Stomach (tissue), 9 donors: Measurements from ENCODE around the gene CCSER1. TPM values are rescaled to one million over a fixed set of nuclear protein-coding genes. Genes with fewer than 3 reads are reported as not detected.

ENCODE experiments used
- DNase-seq, 2 donors: peaks; one replicate each; pipeline versions ENCODE4 v3.0.0 to v3.0.0-alpha.2; 2013 to 2019
- H3K27ac ChIP-seq, 5 donors: fragments of 200-600 bp in 4 of 5; sonication (generic) in 4 of 5; one replicate each; pipeline ENCODE4 v1.5.1; 2013 to 2019; ENCODE audit warnings: mild to moderate bottlenecking in 1 of 5, moderate library complexity in 1 of 5
- H3K27me3 ChIP-seq, 3 donors: fragments of 200-600 bp; sonication (generic); one replicate each; pipeline ENCODE4 v1.5.1; 2017 to 2019; ENCODE audit warnings: mixed run types in 1 of 3
- H3K36me3 ChIP-seq, 4 donors: fragments of 200-600 bp; sonication (generic); 1 replicate in 3 of 4; 2 replicates in 1 of 4; pipeline ENCODE4 v1.5.1; 2016 to 2019
- H3K4me1 ChIP-seq, 4 donors: fragments of 200-600 bp; sonication (generic); one replicate each; pipeline ENCODE4 v1.5.1; 2016 to 2019
- H3K4me3 ChIP-seq, 4 donors: fragments of 200-600 bp; sonication (generic) in 3 of 4; one replicate each; pipeline ENCODE4 v1.5.1; 2016 to 2019; ENCODE audit warnings: mild to moderate bottlenecking in 1 of 4
- H3K9me3 ChIP-seq, 4 donors: fragments of 200-600 bp; sonication (generic); one replicate each; pipeline ENCODE4 v1.5.1; 2016 to 2019
- CTCF ChIP-seq, 7 experiments: fragments of 450-650 bp in 4 of 7; fragments of 200-600 bp in 3 of 7; sonication (generic) in 3 of 7; IDR thresholded peaks; one replicate each; pipeline ENCODE4 v1.5.1; 2016 to 2019; ENCODE audit warnings: antibody characterized with exemption in 7 of 7, control low read depth in 2 of 7, mild to moderate bottlenecking in 1 of 7
- EP300 ChIP-seq: sonication (generic); formaldehyde crosslinking; IDR thresholded peaks from one replicate; pipeline ENCODE4 v1.6.1; 2017; ENCODE audit warnings: antibody characterized with exemption
- POLR2A ChIP-seq, 4 donors: fragments of 450-650 bp; IDR thresholded peaks; one replicate each; pipeline ENCODE4 v1.6.1; 2016; ENCODE audit warnings: antibody characterized with exemption in 4 of 4, control low read depth in 2 of 4, mild to moderate bottlenecking in 1 of 4, moderate library complexity in 1 of 4
- POLR2AphosphoS5 ChIP-seq, 3 donors: sonication (generic); formaldehyde crosslinking; IDR thresholded peaks; one replicate each; pipeline ENCODE4 v1.6.1; 2016; ENCODE audit warnings: antibody characterized with exemption in 3 of 3
- WGBS, 5 donors: extraction: QIAGEN DNeasy Blood & Tissue Kit in 3 of 5; methylation state at CpG; one replicate each; pipeline versions ENCODE4 v1.1.5 to v1.1.7; 2013 to 2018; 5-methylcytosine and 5-hydroxymethylcytosine counted together
- intact Hi-C: fragments of 100-400 bp; cut with DNase I; formaldehyde crosslinking; loops from one replicate; pipeline ENCODE4 v1.15.1; 2023; ENCODE audit warnings: low total_unique reads
- polyA plus RNA-seq, 3 donors: library from polyadenylated mRNA; stranded (reverse); fragments of 200-250 nt; gene quantifications; one replicate each; pipeline ENCODE4 v1.2.3, GENCODE V29; 2013
- total RNA-seq, 5 donors: library from RNA; depleted of rRNA; stranded (reverse); fragments of >200 nt; gene quantifications; one replicate each; pipeline versions ENCODE4 v1.1.0 to v1.2.3, GENCODE V29; 2014 to 2016
- donor health status: healthy with polysubstance abuse.
- donor health status: Bipolar disorder and iron deficiency.
- donor health status: healthy.

CCSER1 gene
- total and polyA plus RNA-seq, 8 donors = 0.33 to 149 (median 15.2) TPM

DNA sequence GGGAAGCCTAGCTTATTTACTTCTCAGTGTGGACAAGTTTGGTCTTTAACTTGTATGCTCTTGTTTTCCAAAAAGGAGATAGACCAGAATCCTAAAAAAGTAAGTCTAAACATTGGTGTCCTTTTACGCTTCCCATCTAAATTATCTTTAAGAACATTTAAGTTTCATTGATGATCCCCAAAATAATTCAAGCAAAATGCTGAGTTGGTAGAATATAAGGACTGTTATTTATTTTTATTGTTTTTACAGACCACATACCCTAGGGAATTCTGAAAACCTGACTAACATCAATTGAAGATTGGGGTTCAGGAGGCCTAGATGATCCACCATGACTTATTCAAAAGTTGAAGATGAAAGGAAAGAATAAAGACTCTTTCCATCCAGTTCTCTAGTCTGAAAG, 653.0 kb downstream of the CCSER1 start:
- no peak for TF ChIP-seq POLR2AphosphoS5 (IDR thresholded peaks at IDR 0.05)
- no peak for TF ChIP-seq EP300
- TF ChIP-seq POLR2A (IDR thresholded peaks at IDR 0.05) = no peak
- TF ChIP-seq CTCF (IDR thresholded peaks at IDR 0.05) = no peak
- WGBS, 5 donors = 94 to 100% (median 97%) methylated on average over 1 of the region's 1 CpG
- no peak overlapping the region for H3K27ac ChIP-seq
- H3K27me3 ChIP-seq = no peaks in the 10 kb centered on the region
- no peaks in the 10 kb centered on the region for H3K4me1 ChIP-seq
- intact Hi-C loops = no loop called here
- no peaks in the 10 kb centered on the region for H3K36me3 ChIP-seq
- DNase-seq = no peak
- no peak overlapping the region for H3K4me3 ChIP-seq
- no peaks in the 10 kb centered on the region for H3K9me3 ChIP-seq

- Histone ChIP-seq H3K4me1 (peaks cover 0 to 9% (median 0%) of the 10 kb centered on the region in 4 donors), H3K27ac (no peak overlapping the region), H3K9me3 (no peaks in the 10 kb centered on the region), H3K36me3 (no peaks in the 10 kb centered on the region), H3K27me3 (no peaks in the 10 kb centered on the region), H3K4me3 (no peak overlapping the region)
- DNase-seq = no peak
- WGBS, 5 donors = 69 to 91% (median 82%) methylated on average over 1 of the region's 1 CpG
- intact Hi-C loops = no loop called here
- TF ChIP-seq POLR2A (IDR thresholded peaks at IDR 0.05) = no peak
- no peak for TF ChIP-seq EP300
- TF ChIP-seq POLR2AphosphoS5 (IDR thresholded peaks at IDR 0.05) = no peak
- TF ChIP-seq CTCF (IDR thresholded peaks at IDR 0.05) = no peak
Observed at GRCh38 chr4:90786602-90787001, 659.4 kb downstream of the CCSER1 start.

GRCh38 chr4:90792696-90793095, 665.5 kb downstream of the CCSER1 start:
- intact Hi-C loops = no loop called here
- Histone ChIP-seq H3K27ac (no peak overlapping the region), H3K4me1 (peaks cover 0 to 9% (median 0%) of the 10 kb centered on the region in 4 donors), H3K9me3 (peaks cover 0 to 13% (median 6%) of the 10 kb centered on the region in 4 donors), H3K27me3 (no peaks in the 10 kb centered on the region), H3K4me3 (no peak overlapping the region), H3K36me3 (no peaks in the 10 kb centered on the region)
- TF ChIP-seq CTCF (IDR thresholded peaks at IDR 0.05) (no peak), POLR2A (IDR thresholded peaks at IDR 0.05) (no peak), EP300 (no peak), POLR2AphosphoS5 (IDR thresholded peaks at IDR 0.05) (no peak)
- WGBS, 5 donors = 78 to 100% (median 88%) methylated on average over 2 of the region's 2 CpGs
- no peak for DNase-seq

GRCh38 chr4:90798948-90799347, 671.8 kb downstream of the CCSER1 start:
- no peak for TF ChIP-seq CTCF (IDR thresholded peaks at IDR 0.05)
- Histone ChIP-seq H3K27me3 (no peaks in the 10 kb centered on the region), H3K4me3 (no peak overlapping the region), H3K4me1 (no peaks in the 10 kb centered on the region), H3K36me3 (no peaks in the 10 kb centered on the region), H3K27ac (no peak overlapping the region), H3K9me3 (peaks cover 0 to 25% (median 7%) of the 10 kb centered on the region in 4 donors)
- intact Hi-C loops = no loop called here
- no peak for DNase-seq
- WGBS, 5 donors = 82 to 100% (median 96%) methylated on average over 3 to 6 of the region's 6 CpGs
